Liver (tissue), 3 donors: ENCODE measurements around the gene CALML6.

Experiments
- GABPA ChIP-seq, 2 donors: IDR thresholded peaks in 1 of 2; conservative IDR thresholded peaks in 1 of 2; 2 replicates each; pipeline ENCODE4 v1.6.1; 2016; ENCODE audit warnings: antibody characterized with exemption in 2 of 2, mild to moderate bottlenecking in 1 of 2, moderate library complexity in 1 of 2
- JUND ChIP-seq, 2 donors: IDR thresholded peaks; 2 replicates each; pipeline ENCODE4 v1.6.1; 2016; ENCODE audit warnings: antibody characterized with exemption in 2 of 2
- YY1 ChIP-seq: IDR thresholded peaks from 2 replicates; pipeline ENCODE4 v1.6.1; 2016; ENCODE audit warnings: antibody characterized with exemption, mild to moderate bottlenecking
- TF ChIP-seq, protein P1 (sequence below): IDR thresholded peaks from 2 replicates; pipeline ENCODE4 v1.6.1; 2016; ENCODE audit warnings: antibody characterized with exemption, mild to moderate bottlenecking
- TF ChIP-seq, protein P2 (sequence below): fragments of 150-350 bp; IDR thresholded peaks from 2 replicates; pipeline ENCODE4 v1.5.1; 2017; ENCODE audit warnings: improper control_type of control experiment, low read depth, low read length; ENCODE audit not compliant: missing input control
- TF ChIP-seq, protein P3 (sequence below): IDR thresholded peaks from 2 replicates; pipeline ENCODE4 v1.6.1; 2016; ENCODE audit warnings: antibody characterized with exemption
- donor health status: healthy.
- donor health status: healthy.

GRCh38 chr1:1920057-1920607 is 5.1 kb downstream of the CALML6 start:
- TF ChIP-seq, protein P1, sequence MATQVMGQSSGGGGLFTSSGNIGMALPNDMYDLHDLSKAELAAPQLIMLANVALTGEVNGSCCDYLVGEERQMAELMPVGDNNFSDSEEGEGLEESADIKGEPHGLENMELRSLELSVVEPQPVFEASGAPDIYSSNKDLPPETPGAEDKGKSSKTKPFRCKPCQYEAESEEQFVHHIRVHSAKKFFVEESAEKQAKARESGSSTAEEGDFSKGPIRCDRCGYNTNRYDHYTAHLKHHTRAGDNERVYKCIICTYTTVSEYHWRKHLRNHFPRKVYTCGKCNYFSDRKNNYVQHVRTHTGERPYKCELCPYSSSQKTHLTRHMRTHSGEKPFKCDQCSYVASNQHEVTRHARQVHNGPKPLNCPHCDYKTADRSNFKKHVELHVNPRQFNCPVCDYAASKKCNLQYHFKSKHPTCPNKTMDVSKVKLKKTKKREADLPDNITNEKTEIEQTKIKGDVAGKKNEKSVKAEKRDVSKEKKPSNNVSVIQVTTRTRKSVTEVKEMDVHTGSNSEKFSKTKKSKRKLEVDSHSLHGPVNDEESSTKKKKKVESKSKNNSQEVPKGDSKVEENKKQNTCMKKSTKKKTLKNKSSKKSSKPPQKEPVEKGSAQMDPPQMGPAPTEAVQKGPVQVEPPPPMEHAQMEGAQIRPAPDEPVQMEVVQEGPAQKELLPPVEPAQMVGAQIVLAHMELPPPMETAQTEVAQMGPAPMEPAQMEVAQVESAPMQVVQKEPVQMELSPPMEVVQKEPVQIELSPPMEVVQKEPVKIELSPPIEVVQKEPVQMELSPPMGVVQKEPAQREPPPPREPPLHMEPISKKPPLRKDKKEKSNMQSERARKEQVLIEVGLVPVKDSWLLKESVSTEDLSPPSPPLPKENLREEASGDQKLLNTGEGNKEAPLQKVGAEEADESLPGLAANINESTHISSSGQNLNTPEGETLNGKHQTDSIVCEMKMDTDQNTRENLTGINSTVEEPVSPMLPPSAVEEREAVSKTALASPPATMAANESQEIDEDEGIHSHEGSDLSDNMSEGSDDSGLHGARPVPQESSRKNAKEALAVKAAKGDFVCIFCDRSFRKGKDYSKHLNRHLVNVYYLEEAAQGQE, result no peak
- TF ChIP-seq YY1, result no peak
- TF ChIP-seq, protein P2, sequence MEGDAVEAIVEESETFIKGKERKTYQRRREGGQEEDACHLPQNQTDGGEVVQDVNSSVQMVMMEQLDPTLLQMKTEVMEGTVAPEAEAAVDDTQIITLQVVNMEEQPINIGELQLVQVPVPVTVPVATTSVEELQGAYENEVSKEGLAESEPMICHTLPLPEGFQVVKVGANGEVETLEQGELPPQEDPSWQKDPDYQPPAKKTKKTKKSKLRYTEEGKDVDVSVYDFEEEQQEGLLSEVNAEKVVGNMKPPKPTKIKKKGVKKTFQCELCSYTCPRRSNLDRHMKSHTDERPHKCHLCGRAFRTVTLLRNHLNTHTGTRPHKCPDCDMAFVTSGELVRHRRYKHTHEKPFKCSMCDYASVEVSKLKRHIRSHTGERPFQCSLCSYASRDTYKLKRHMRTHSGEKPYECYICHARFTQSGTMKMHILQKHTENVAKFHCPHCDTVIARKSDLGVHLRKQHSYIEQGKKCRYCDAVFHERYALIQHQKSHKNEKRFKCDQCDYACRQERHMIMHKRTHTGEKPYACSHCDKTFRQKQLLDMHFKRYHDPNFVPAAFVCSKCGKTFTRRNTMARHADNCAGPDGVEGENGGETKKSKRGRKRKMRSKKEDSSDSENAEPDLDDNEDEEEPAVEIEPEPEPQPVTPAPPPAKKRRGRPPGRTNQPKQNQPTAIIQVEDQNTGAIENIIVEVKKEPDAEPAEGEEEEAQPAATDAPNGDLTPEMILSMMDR, result no peak
- TF ChIP-seq GABPA (IDR thresholded peaks at IDR 0.05 in 1 of 2, conservative IDR thresholded peaks at IDR 0.05 in 1 of 2), result no peak
- TF ChIP-seq, protein P3, sequence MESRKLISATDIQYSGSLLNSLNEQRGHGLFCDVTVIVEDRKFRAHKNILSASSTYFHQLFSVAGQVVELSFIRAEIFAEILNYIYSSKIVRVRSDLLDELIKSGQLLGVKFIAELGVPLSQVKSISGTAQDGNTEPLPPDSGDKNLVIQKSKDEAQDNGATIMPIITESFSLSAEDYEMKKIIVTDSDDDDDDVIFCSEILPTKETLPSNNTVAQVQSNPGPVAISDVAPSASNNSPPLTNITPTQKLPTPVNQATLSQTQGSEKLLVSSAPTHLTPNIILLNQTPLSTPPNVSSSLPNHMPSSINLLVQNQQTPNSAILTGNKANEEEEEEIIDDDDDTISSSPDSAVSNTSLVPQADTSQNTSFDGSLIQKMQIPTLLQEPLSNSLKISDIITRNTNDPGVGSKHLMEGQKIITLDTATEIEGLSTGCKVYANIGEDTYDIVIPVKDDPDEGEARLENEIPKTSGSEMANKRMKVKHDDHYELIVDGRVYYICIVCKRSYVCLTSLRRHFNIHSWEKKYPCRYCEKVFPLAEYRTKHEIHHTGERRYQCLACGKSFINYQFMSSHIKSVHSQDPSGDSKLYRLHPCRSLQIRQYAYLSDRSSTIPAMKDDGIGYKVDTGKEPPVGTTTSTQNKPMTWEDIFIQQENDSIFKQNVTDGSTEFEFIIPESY, result no peak
- no peak for TF ChIP-seq JUND (IDR thresholded peaks at IDR 0.05)
